SH-SY5Y (cell line): ENCODE data around the gene OR4L1.

Experiments
- GATA2 ChIP-seq: IDR thresholded peaks from 2 replicates; pipeline ENCODE4 v1.6.1; 2011; ENCODE audit warnings: mild to moderate bottlenecking, low read depth, low read length
- GATA3 ChIP-seq: IDR thresholded peaks from 2 replicates; pipeline ENCODE4 v1.6.1; 2011; ENCODE audit warnings: low read depth, mild to moderate bottlenecking, low read length, moderate library complexity

The OR4L1 gene

GRCh38 chr14:20059745-20060144 lies at the start of gene OR4L1:
TSS of gene OR4L1 (plus strand) at chr14:20060045. CDS start at chr14:20060045, 0 bp downstream.
- TF ChIP-seq GATA3 (no peak), GATA2 (no peak)

- TF ChIP-seq GATA3 (no peak), GATA2 (no peak)
These were observed 40.5 kb upstream of the OR4L1 start, which contains the start of gene OR4K14 for GRCh38 chr14:20019257-20019865. TSS of gene OR4K14 (minus strand) at chr14:20019307. CDS start at chr14:20015193, 4,114 bp downstream.

GRCh38 chr14:20031058-20031457 lies 28.8 kb upstream of the OR4L1 start:
- no peak for TF ChIP-seq GATA3
- no peak for TF ChIP-seq GATA2

GRCh38 chr14:20035449-20035848 lies 24.4 kb upstream of the OR4L1 start:
- TF ChIP-seq GATA2 = no peak
- TF ChIP-seq GATA3 = no peak

- TF ChIP-seq GATA2 (no peak), GATA3 (no peak)
These were observed 23.9 kb upstream of the OR4L1 start, which contains the start of gene OR4K13 for GRCh38 chr14:20035938-20036337. TSS of gene OR4K13 (minus strand) at chr14:20036038. CDS start at chr14:20034758, 1,280 bp downstream.

GRCh38 chr14:20044243-20044642 lies 15.6 kb upstream of the OR4L1 start:
- TF ChIP-seq GATA3 = no peak
- no peak for TF ChIP-seq GATA2

- TF ChIP-seq GATA2 = no peak
- TF ChIP-seq GATA3 = no peak
These were observed 11.6 kb upstream of the OR4L1 start for GRCh38 chr14:20048202-20048601.

- TF ChIP-seq GATA3 (no peak), GATA2 (no peak)
These were observed 32.2 kb downstream of the OR4L1 start for GRCh38 chr14:20092050-20092449.

GRCh38 chr14:20093442-20093841 lies 33.6 kb downstream of the OR4L1 start:
- TF ChIP-seq GATA3 (no peak), GATA2 (no peak)

GRCh38 chr14:20110438-20110837 lies 50.6 kb downstream of the OR4L1 start, which contains the start of gene OR4K17:
TSS of gene OR4K17 (plus strand) at chr14:20110739. CDS start at chr14:20117500, 6,761 bp downstream.
- no peak for TF ChIP-seq GATA2
- TF ChIP-seq GATA3 = no peak
